Bronchial epithelial cell (primary cell): ENCODE results near the gene OR1Q1. TPM values are rescaled to one million over a fixed set of nuclear protein-coding genes. Genes with fewer than 3 reads are reported as not detected.
"Not testable (repeated sequence)": the region's sequence is repeated elsewhere in the genome, so short reads cannot be mapped to it uniquely, and the experiment has no call there.

ENCODE experiments used
- DNase-seq: peaks from one replicate; pipeline ENCODE4 v3.0.0-alpha.2; 2010; ENCODE audit warnings: low read depth
- FAIRE-seq: peaks from 2 replicates; lab custom pipeline; 2011; peaks lifted over from hg19 to GRCh38; lab: Jason Lieb, UNC
- H3K27me3 ChIP-seq: 2 replicates; pipeline ENCODE4 v1.5.1; 2011; ENCODE audit warnings: low read length; ENCODE audit not compliant: control insufficient read depth, insufficient read depth
- H3K36me3 ChIP-seq: 2 replicates; pipeline ENCODE4 v1.5.1; 2011; ENCODE audit warnings: low read length; ENCODE audit not compliant: control insufficient read depth, insufficient read depth
- H3K4me3 ChIP-seq: 2 replicates; pipeline ENCODE4 v1.5.1; 2011; ENCODE audit warnings: mild to moderate bottlenecking, low read depth, low read length, control low read depth
- total RNA-seq: library from RNA; depleted of rRNA; stranded (reverse); fragments of >200 nt; gene quantifications from 2 replicates; pipeline ENCODE4 v1.2.1, GENCODE V29; 2014
- TF ChIP-seq, protein P1 (sequence below): IDR thresholded peaks from 2 replicates; pipeline ENCODE4 v1.5.1; 2011; ENCODE audit warnings: mild to moderate bottlenecking, moderate library complexity, low read length, control low read depth, inconsistent platforms; ENCODE audit not compliant: insufficient read depth, severe bottlenecking

OR1Q1 gene, protein sequence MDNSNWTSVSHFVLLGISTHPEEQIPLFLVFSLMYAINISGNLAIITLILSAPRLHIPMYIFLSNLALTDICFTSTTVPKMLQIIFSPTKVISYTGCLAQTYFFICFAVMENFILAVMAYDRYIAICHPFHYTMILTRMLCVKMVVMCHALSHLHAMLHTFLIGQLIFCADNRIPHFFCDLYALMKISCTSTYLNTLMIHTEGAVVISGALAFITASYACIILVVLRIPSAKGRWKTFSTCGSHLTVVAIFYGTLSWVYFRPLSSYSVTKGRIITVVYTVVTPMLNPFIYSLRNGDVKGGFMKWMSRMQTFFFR
- total RNA-seq = not detected in 2 replicates

DNA sequence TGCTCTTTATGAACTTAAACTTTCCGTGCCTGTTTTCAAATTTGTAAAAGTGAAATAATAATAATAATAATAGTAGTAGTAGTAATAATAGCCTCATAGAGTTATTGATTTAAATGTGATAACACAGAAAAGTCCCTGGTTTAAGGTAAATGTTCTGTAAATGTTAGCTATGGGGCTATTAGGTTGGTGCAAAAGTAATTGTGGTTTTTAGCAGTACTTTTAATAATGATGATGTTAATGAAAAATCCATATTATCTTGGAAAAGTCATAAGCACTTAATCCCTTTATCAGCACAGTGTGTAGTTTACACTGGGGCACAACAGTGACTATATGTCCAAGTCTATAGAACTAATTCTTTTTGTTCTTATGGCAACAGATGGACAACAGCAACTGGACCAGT lies at the start of gene OR1Q1:
TSS of gene OR1Q1 (plus strand) at position 377 of the 400 bp plus-strand sequence. CDS start at position 377, 0 bp downstream.
- no peak for FAIRE-seq
- Histone ChIP-seq H3K27me3 (no peaks in the 10 kb centered on the region), H3K36me3 (no peaks in the 10 kb centered on the region), H3K4me3 (no peak within 1 kb of the TSS)
- no peak for DNase-seq
- TF ChIP-seq, protein P1, sequence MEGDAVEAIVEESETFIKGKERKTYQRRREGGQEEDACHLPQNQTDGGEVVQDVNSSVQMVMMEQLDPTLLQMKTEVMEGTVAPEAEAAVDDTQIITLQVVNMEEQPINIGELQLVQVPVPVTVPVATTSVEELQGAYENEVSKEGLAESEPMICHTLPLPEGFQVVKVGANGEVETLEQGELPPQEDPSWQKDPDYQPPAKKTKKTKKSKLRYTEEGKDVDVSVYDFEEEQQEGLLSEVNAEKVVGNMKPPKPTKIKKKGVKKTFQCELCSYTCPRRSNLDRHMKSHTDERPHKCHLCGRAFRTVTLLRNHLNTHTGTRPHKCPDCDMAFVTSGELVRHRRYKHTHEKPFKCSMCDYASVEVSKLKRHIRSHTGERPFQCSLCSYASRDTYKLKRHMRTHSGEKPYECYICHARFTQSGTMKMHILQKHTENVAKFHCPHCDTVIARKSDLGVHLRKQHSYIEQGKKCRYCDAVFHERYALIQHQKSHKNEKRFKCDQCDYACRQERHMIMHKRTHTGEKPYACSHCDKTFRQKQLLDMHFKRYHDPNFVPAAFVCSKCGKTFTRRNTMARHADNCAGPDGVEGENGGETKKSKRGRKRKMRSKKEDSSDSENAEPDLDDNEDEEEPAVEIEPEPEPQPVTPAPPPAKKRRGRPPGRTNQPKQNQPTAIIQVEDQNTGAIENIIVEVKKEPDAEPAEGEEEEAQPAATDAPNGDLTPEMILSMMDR = no peak

- TF ChIP-seq, protein P1 = no peak
- Histone ChIP-seq H3K27me3 (no peaks in the 10 kb centered on the region), H3K36me3 (no peaks in the 10 kb centered on the region), H3K4me3 (no peak overlapping the region)
- DNase-seq (no peak), FAIRE-seq (peak; percentile 64)
These were observed 46.6 kb upstream of the OR1Q1 start for GRCh38 chr9:122567901-122568300.

DNA sequence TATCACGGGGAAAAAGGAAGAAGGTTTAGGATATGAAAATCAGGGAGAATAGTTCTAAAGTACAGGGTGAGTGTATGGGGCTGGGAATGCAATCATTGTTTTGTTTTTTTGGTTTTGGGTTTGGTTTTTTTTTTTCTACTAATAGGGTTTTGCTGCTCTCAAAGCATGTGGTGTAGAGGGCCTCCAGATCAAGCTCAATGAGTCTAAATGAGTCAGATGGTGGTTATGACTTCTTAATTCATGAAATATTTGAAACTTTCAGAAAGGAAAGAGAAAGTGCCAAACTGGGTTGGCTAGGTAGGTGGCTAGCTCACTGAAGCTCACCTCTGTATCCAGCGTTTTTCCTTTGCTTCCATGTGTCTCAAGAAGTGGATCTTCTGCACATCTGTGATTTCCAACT lies 42.1 kb upstream of the OR1Q1 start:
- DNase-seq (no peak), FAIRE-seq (no peak)
- no peak overlapping the region for H3K4me3 ChIP-seq
- TF ChIP-seq, protein P1 = no peak
- H3K27me3 ChIP-seq = no peaks in the 10 kb centered on the region
- H3K36me3 ChIP-seq = no peaks in the 10 kb centered on the region

DNA sequence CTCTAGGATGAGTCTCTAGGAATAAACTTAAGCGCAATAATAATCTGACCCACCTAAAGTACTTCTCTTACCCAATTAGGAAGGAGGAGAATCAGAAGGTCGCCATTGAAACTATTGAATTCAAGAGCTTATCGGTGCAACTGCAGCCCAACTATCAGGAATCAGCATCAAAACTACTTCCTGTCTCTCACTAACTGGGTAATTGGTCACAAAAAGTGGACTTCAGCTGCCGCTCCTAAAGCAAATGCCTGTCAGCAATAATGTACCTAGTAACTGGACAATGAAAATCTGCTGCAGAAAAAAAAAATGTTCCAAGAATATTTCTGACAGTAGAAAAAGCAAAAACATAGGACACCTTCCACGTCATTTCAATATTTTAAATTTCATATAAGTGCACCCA lies 34.7 kb upstream of the OR1Q1 start:
- Histone ChIP-seq H3K27me3 (no peaks in the 10 kb centered on the region), H3K36me3 (no peaks in the 10 kb centered on the region), H3K4me3 (no peak overlapping the region)
- TF ChIP-seq, protein P1 = no peak
- FAIRE-seq = no peak
- DNase-seq = no peak

- Histone ChIP-seq H3K27me3 (no peaks in the 10 kb centered on the region), H3K4me3 (no peak overlapping the region), H3K36me3 (no peaks in the 10 kb centered on the region)
- TF ChIP-seq, protein P1 = no peak
- DNase-seq (peak; percentile 55), FAIRE-seq (no peak)
These were observed 34.2 kb upstream of the OR1Q1 start for GRCh38 chr9:122580360-122580759.

- H3K27me3 ChIP-seq, H3K4me3 ChIP-seq, H3K36me3 ChIP-seq, FAIRE-seq, DNase-seq: not testable (repeated sequence)
These were observed 31.3 kb upstream of the OR1Q1 start, which contains the start of gene OR1L8 for GRCh38 chr9:122583284-122583683. TSS of gene OR1L8 (minus strand) at chr9:122583384. CDS start at chr9:122568477, 14,907 bp downstream.
